HG03442 (cell line): ENCODE measurements around the gene OR14A16.

Experiments used
- ATAC-seq: cut with Tn5 transposase; IDR thresholded peaks from one replicate; pipeline ENCODE4 v1.9.1; 2021; ENCODE audit warnings: mild to moderate bottlenecking, moderate library complexity; ENCODE audit not compliant: unreplicated experiment

Gene OR14A16, protein sequence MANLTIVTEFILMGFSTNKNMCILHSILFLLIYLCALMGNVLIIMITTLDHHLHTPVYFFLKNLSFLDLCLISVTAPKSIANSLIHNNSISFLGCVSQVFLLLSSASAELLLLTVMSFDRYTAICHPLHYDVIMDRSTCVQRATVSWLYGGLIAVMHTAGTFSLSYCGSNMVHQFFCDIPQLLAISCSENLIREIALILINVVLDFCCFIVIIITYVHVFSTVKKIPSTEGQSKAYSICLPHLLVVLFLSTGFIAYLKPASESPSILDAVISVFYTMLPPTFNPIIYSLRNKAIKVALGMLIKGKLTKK

GRCh38 chr1:247824023-247824422 lies at the start of gene OR14A16:
Gene OR14A16 (minus strand): TSS chr1:247824119. CDS start chr1:247815729, 8,390 bp downstream.
- no peak for ATAC-seq

DNA sequence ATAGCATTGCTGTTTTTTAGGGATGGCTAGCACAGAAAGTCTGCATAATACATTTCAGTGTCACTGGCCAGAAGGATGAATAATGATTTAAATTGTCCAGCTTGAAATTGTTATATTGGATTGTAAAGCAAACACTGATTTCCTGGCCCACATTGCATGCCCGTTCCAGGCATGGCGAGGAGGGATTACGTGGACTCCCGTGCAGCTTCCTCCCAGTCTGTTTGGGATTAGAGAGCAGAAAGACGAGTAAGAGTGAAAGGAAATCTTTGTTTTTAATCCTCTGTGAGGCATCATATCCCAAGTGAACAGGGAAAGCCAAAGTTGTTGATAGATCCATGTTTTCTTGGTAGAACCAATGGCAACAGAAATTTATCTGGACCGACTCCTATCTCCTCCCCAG lies 41.5 kb upstream of the OR14A16 start:
- no peak for ATAC-seq

DNA sequence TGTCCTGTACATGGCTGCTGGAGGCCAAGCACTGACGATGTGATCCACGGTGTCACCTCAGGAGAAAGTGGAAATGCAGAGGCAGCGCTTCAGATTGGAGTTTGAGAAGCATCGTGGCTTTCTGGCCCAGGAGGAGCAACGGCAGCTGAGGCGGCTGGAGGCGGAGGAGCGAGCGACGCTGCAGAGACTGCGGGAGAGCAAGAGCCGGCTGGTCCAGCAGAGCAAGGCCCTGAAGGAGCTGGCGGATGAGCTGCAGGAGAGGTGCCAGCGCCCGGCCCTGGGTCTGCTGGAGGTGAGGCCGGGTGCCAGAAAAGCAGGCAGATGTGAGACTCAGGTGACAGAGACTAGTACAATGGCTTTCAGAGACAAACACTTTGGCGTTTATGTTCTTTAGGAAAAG lies 40.7 kb upstream of the OR14A16 start:
- ATAC-seq, result no peak

GRCh38 chr1:247862756-247863155 lies 38.8 kb upstream of the OR14A16 start:
- no peak for ATAC-seq

GRCh38 chr1:247857985-247858619 lies 34.2 kb upstream of the OR14A16 start:
- no peak for ATAC-seq

GRCh38 chr1:247857069-247857984 lies 33.4 kb upstream of the OR14A16 start, which contains the start of gene TRIM58:
Gene TRIM58 (plus strand): TSS chr1:247857187. CDS start chr1:247857247, 60 bp downstream.
- peak; percentile 70 for ATAC-seq

GRCh38 chr1:247855911-247856310 lies 32.0 kb upstream of the OR14A16 start:
- ATAC-seq, result no peak

DNA sequence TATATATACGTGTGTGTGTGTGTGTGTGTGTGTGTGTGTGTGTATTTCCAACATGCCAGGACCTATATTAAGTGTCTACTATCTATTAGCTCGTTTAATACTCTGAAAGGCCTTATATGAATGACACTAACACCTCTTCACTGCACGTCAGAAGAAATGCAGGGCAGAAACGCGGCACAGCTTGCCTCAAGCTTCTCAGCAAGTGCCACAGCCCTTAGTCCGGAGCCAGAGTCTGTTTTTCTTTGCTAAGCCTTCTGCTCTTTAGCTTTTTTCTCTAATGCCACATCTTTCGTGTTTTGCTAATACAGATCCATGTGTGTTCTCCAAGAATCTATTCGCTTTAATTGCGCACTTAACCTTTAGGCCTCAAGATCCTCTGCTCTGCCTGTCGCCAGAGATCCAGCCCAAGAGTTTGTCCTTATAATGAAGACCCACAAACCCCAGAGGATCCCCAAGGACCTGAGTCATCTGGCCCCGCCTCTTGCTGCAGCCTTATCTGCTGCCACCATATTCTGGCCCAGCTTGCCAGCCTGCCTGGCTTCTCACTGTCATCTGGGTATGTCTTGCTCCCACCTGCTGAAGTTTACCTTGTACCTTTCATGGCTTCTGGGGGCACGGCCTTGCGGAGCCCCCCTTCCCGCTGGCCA lies 31.1 kb upstream of the OR14A16 start:
- no peak for ATAC-seq

GRCh38 chr1:247849616-247850015 lies 25.7 kb upstream of the OR14A16 start:
- ATAC-seq, result no peak

GRCh38 chr1:247848346-247848745 lies 24.4 kb upstream of the OR14A16 start:
- no peak for ATAC-seq

DNA sequence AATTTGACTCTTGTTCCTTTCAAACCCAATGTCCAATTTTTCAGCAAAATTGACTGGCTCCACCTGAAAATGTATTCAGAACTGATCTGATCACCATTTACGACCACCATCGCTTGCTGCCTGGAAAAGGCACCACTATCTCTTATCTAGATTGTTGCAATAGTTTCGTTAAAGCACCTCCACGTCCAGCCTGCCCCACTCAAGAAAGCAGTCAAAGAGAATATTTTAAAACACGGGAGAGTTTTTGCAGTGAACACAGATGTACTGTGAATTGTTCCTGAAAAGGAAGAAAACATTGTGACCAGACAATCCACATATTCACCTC lies 21.7 kb upstream of the OR14A16 start:
- ATAC-seq, result no peak

- no peak for ATAC-seq
These were observed 21.2 kb upstream of the OR14A16 start for GRCh38 chr1:247845011-247845692.

DNA sequence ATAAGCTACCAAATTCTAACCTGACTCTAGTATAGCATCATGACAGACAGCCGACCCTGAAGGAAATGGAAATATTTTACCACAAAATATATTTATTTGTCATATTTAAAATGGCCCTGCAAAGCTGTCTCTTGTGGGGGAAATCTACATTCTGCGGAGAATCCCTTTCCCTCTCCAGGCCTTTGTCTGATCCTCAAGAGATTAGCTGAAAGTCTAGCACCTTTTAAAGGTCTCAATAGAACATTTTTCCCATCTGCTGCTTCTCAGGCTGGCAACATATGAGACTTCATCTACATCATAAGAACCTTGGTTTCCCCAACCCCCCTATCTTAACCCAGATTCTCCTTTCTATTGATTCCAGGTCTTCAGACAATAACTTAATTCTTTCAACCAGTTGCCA lies 19.5 kb upstream of the OR14A16 start:
- ATAC-seq, result no peak

DNA sequence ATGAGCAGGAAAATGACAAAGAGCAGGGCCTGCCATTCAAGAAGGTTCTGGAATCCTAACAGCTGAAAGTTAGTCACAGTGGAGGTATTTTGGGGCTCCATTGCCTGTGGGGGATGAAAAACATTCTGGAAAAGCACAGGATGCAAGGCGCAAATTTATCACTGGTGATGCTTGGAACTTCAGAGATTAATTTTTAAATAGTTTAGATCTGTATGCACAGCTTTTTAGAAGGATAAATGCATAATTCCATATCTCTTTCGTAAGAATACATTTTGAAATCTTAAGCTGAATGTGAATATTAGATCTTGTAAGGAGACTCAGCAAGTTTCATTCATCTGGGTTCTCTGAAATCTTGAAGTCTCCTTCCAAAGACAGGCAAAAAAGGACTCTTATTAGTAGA lies 17.9 kb upstream of the OR14A16 start, which contains the start of gene OR11L1:
Gene OR11L1, minus strand, starts transcription at position 101 of the 400 bp plus-strand sequence. Its CDS starts 0 bp downstream, at position 101.
- no peak for ATAC-seq

DNA sequence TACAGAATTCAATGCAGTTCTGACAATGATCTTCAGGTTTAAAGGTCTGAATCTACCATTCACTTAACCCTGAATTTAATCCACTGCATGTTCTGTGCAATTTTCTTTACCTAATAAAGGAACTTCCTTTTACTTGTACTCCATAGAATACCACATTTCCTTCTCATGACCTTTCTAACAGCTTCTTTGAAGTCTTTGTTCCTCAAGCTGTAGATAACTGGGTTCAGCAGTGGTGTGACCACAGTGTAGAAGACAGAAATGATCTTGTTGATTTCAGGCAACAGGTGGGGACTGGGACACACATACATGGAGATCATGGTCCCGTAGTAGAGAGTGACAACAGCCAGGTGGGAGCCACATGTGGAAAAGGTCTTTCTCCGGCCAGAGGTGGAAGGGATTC lies 16.9 kb upstream of the OR14A16 start:
- no peak for ATAC-seq

- no peak for ATAC-seq
These were observed 9.7 kb upstream of the OR14A16 start for GRCh38 chr1:247833601-247834000.

DNA sequence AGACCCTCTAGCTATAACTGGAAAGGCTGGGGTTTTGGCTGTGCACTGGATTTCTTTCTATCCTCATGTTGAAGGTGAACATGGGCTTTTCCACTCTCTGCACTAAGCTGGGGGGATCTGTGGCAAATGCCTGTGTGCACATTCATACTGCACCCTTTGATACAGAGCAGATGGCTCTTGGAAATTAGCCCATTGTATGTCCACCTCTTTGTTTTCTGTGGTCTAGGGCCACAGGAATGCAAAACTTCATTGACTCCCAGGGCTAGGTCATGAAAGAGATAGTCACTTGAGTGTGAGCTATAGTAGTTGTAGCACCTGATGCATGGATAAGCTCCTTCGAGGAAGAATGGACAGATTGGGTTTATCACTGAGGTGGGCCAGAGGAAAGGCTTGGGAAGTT lies 5.7 kb upstream of the OR14A16 start:
- ATAC-seq, result no peak

GRCh38 chr1:247825362-247825761 lies 1.4 kb upstream of the OR14A16 start:
- ATAC-seq, result no peak

DNA sequence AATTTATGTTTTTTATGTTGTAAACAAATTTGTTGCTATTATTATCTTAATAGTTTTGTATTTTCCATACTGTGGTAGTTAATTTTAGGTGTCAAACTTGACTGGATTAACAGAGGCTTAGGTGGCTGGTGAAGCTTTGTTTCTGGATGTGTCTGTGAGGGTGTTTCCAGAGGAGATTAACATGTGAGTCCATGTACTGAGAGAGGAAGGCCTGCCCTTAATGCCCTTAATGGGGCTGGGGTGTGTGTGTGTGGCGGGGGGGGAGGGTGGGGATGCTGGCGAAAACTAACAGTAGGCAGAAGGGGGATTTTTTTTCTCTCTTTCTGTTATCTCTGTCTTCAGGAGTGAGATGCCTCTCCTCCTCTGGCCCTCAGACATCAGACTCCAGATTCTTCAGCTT lies 1.9 kb downstream of the OR14A16 start:
- ATAC-seq, result no peak

DNA sequence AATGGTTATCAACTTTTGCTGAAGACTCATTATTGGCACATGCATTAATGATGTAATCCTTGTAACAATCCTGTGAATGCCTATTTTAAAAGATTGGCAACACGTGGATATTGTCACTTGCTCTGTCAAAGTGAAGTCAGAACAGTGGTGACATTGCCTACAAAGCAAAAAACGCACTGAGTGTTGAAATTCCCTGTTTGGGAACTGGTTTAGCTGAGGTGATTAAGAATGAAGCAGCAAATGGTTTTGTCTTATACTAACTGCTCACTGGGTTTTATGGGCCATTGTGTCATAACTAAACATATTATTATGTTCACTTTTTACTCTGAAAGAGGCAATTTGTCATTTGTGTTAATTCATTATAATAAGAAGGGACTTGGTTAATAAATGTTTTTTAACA lies 11.3 kb downstream of the OR14A16 start:
- ATAC-seq, result no peak
